RWPE2 (cell line): ENCODE data around the gene IL17RC.

Source experiments
- ATAC-seq: fragments of 200-7000 bp; cut with Tn5 transposase; 3 replicates; pipeline ENCODE4 v1.9.1; 2021; ENCODE audit warnings: low read depth
- DNase-seq: peaks from one replicate; pipeline ENCODE4 v3.0.0-alpha.2; 2020; ENCODE audit warnings: low spot score
- H3K27ac ChIP-seq: fragments of 450-650 bp; 2 replicates; pipeline ENCODE4 v1.5.1; 2017; ENCODE audit warnings: mild to moderate bottlenecking; ENCODE audit not compliant: poor library complexity, severe bottlenecking
- H3K27me3 ChIP-seq: fragments of 250-450 bp; sonication (Bioruptor Pico); 2 replicates; pipeline ENCODE4 v1.5.1; 2021; ENCODE audit warnings: mild to moderate bottlenecking, moderate library complexity; ENCODE audit not compliant: insufficient read depth, poor library complexity, severe bottlenecking
- H3K36me3 ChIP-seq: fragments of 250-450 bp; sonication (Bioruptor Pico); 2 replicates; pipeline ENCODE4 v1.5.1; 2020; ENCODE audit warnings: low read depth, mild to moderate bottlenecking, moderate library complexity
- H3K4me1 ChIP-seq: fragments of 250-450 bp; sonication (Bioruptor Pico); 2 replicates; pipeline ENCODE4 v1.5.1; 2021; ENCODE audit warnings: mild to moderate bottlenecking, moderate library complexity; ENCODE audit not compliant: insufficient read depth, poor library complexity, severe bottlenecking
- H3K4me3 ChIP-seq: fragments of 250-450 bp; sonication (Bioruptor Pico); 2 replicates; pipeline ENCODE4 v1.5.1; 2021; ENCODE audit warnings: mild to moderate bottlenecking, moderate library complexity; ENCODE audit not compliant: severe bottlenecking
- H3K9me3 ChIP-seq: fragments of 250-450 bp; sonication (Bioruptor Pico); 2 replicates; pipeline ENCODE4 v1.5.1; 2021; ENCODE audit warnings: mild to moderate bottlenecking, moderate library complexity; ENCODE audit not compliant: severe bottlenecking
- CTCF ChIP-seq: fragments of 450-650 bp; IDR thresholded peaks from one replicate; pipeline ENCODE4 v1.5.1; 2017; ENCODE audit warnings: mild to moderate bottlenecking, moderate library complexity; ENCODE audit not compliant: poor library complexity, severe bottlenecking

IL17RC gene

GRCh38 chr3:9970020-9970652 lies 53.2 kb downstream of the IL17RC start:
- no peak for TF ChIP-seq CTCF
- Histone ChIP-seq H3K4me1 (peaks cover 20% of the 10 kb centered on the region), H3K4me3 (no peak overlapping the region), H3K27me3 (no peaks in the 10 kb centered on the region), H3K9me3 (no peaks in the 10 kb centered on the region), H3K27ac (peak overlapping the region; percentile 60), H3K36me3 (peaks cover 60% of the 10 kb centered on the region)
- DNase-seq (no peak), ATAC-seq (peak; percentile 92)

GRCh38 chr3:9976721-9977709 lies 60.1 kb downstream of the IL17RC start:
- no peak overlapping the region for H3K4me3 ChIP-seq
- no peaks in the 10 kb centered on the region for H3K27me3 ChIP-seq
- H3K4me1 ChIP-seq = peaks cover 18% of the 10 kb centered on the region
- peak overlapping the region; percentile 68 for H3K27ac ChIP-seq
- DNase-seq (peak; percentile 80), ATAC-seq (peak; percentile 99)
- H3K36me3 ChIP-seq = peaks cover 58% of the 10 kb centered on the region
- no peak for TF ChIP-seq CTCF
- no peaks in the 10 kb centered on the region for H3K9me3 ChIP-seq

GRCh38 chr3:9978710-9979305 lies 61.9 kb downstream of the IL17RC start:
- no peak overlapping the region for H3K27ac ChIP-seq
- no peaks in the 10 kb centered on the region for H3K27me3 ChIP-seq
- H3K9me3 ChIP-seq = no peaks in the 10 kb centered on the region
- no peak for TF ChIP-seq CTCF
- H3K4me1 ChIP-seq = peaks cover 22% of the 10 kb centered on the region
- no peak overlapping the region for H3K4me3 ChIP-seq
- peaks cover 54% of the 10 kb centered on the region for H3K36me3 ChIP-seq
- no peak for DNase-seq
- no peak for ATAC-seq

- no peak overlapping the region for H3K27ac ChIP-seq
Measured at GRCh38 chr3:9980251-9980650, 63.4 kb downstream of the IL17RC start.

More at GRCh38 chr3:9980251-9980650, 63.4 kb downstream of the IL17RC start:
- DNase-seq (no peak), ATAC-seq (no peak)
- Histone ChIP-seq H3K4me3 (no peak overlapping the region), H3K9me3 (no peaks in the 10 kb centered on the region), H3K27me3 (no peaks in the 10 kb centered on the region), H3K36me3 (peaks cover 54% of the 10 kb centered on the region), H3K4me1 (peaks cover 24% of the 10 kb centered on the region)
- no peak for TF ChIP-seq CTCF
